Neural progenitor cell (in vitro differentiated cells): Measurements from ENCODE around the gene NFKBIE.
"Not testable (repeated sequence)": the region's sequence is repeated elsewhere in the genome, so short reads cannot be mapped to it uniquely, and the experiment has no call there.

Experiments used
- CTCF ChIP-seq: fragments of 200-600 bp; sonication (generic); IDR thresholded peaks from 2 replicates; pipeline ENCODE4 v1.5.1; 2017; ENCODE audit warnings: antibody characterized with exemption, mild to moderate bottlenecking
- EZH2 ChIP-seq: fragments of 200-600 bp; sonication (generic); IDR thresholded peaks from 2 replicates; pipeline ENCODE4 v1.6.1; 2017; ENCODE audit warnings: antibody characterized with exemption, mild to moderate bottlenecking, moderate library complexity
- EZH2phosphoT487 ChIP-seq: fragments of 200-600 bp; sonication (generic); IDR thresholded peaks from 2 replicates; pipeline ENCODE4 v1.6.1; 2017; ENCODE audit warnings: antibody characterized with exemption

- not testable (repeated sequence) for TF ChIP-seq EZH2, CTCF, EZH2phosphoT487
Measured at GRCh38 chr6:44314657-44315056, 49.3 kb upstream of the NFKBIE start.
